GM12864 (cell line): ENCODE results near the gene COA7.

Experiments
- DNase-seq: peaks from one replicate; pipeline ENCODE4 v3.0.0-alpha.2; 2011; ENCODE audit warnings: low read depth
- H3K4me3 ChIP-seq: 2 replicates; pipeline ENCODE4 v1.5.1; 2011; ENCODE audit warnings: mild to moderate bottlenecking, low read depth, low read length, control low read depth
- CTCF ChIP-seq: IDR thresholded peaks from 2 replicates; pipeline ENCODE4 v1.5.1; 2011; ENCODE audit warnings: low read depth, mild to moderate bottlenecking, moderate library complexity, low read length, control low read depth, inconsistent platforms; ENCODE audit errors: missing control alignments

The COA7 gene

GRCh38 chr1:52636721-52637695 is 61.1 kb downstream of the COA7 start:
- DNase-seq, result peak; percentile 86
- no peak for TF ChIP-seq CTCF
- peak overlapping the region; percentile 6; the same call in 1 of the 2 replicates for H3K4me3 ChIP-seq

- DNase-seq, result no peak
- TF ChIP-seq CTCF, result no peak
- H3K4me3 ChIP-seq, result no peak overlapping the region
Measured at GRCh38 chr1:52635321-52636089, 62.6 kb downstream of the COA7 start.
